Motor neuron (in vitro differentiated cells): ENCODE results near the gene PIEZO1. TPM values are rescaled to one million over a fixed set of nuclear protein-coding genes. Genes with fewer than 3 reads are reported as not detected.

Source experiments
- ATAC-seq, 8 experiments: fragments of 200-7000 bp; cut with Tn5 transposase; replicated peaks in 6 of 8; 2 replicates each; pipeline ENCODE4 v1.8.0; 2021; ENCODE audit warnings: mild to moderate bottlenecking in 8 of 8, moderate library complexity in 8 of 8
- H3K27ac ChIP-seq, 2 donors: fragments of 250-450 bp; sonication (Bioruptor Pico); 2 replicates each; pipeline ENCODE4 v1.9.0; 2021; ENCODE audit warnings: antibody characterized with exemption in 2 of 2, mild to moderate bottlenecking in 2 of 2, moderate library complexity in 1 of 2
- H3K4me1 ChIP-seq, 2 donors: fragments of 250-450 bp; sonication (Bioruptor Pico); replicated peaks in 1 of 2; 2 replicates each; pipeline ENCODE4 v1.6.1; 2021; ENCODE audit warnings: antibody characterized with exemption in 2 of 2, mild to moderate bottlenecking in 2 of 2, moderate library complexity in 1 of 2
- H3K4me3 ChIP-seq, 5 donors: fragments of 250-450 bp; sonication (Bioruptor Pico); 2 replicates each; pipeline ENCODE4 v1.9.0; 2021; ENCODE audit warnings: antibody characterized with exemption in 5 of 5, mild to moderate bottlenecking in 5 of 5, moderate library complexity in 4 of 5
- WGBS, 10 experiments: fragments of 450-650 bp; shearing (Covaris generic); methylation state at CpG; one replicate each; pipeline ENCODE4 v1.0.0; 2022; 5-methylcytosine and 5-hydroxymethylcytosine counted together
- in situ Hi-C, 9 experiments: fragments of 400-800 bp; cut with MboI; loops; one replicate each; pipeline ENCODE4 v1.15.0; 2021; ENCODE audit warnings: low sequenced_read_pairs in 9 of 9, low pct_unique_long_range_greater_than_20kb in 2 of 9; ENCODE audit not compliant: unreplicated experiment in 9 of 9
- total RNA-seq, 8 experiments: library from RNA; unstranded; fragments of 300-600 nt; gene quantifications; 2 replicates each; pipeline versions ENCODE4 v1.2.3 to v1.2.4, GENCODE V29; 2022

PIEZO1 gene
- total RNA-seq, 8 experiments from 2014 or later, result 2.2 to 163 (median 22.9) TPM

DNA sequence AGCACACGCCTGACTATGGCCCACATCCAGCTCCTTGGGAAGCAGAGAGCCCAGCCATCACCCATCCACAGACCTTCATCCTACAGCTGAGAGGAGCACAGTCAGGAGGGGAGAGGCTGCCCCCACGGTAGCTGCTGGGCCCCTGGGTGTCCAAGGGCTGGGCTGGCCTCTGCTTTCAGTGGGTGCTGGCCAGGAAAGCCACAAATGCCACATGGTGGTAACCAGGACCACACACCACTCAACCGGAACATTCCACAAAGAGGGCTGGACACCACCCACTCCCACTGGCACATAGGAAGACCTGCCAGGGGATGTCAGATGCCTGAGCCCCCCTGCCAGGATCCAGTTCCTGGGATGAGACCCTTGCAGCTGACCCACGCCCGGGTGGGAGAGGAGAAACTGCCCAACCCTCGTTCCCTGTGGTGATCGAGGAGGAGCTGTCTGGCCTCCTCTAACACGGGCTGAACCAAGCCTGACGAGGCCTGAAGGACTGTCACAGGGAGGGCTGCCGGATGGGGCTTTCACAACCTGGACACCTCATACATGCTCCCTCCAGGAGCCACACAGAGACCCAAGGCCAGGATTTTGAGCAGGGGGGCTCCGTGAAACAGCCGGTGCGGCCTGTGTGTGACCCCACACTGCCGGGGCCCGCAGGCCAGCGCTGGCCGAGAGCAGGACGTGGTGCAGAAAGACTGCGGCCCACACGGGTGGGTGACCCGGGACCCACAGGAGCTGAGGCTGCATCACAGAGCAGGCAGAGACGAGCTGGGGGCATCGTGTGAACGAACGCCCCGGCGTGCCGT, 30.7 kb downstream of the PIEZO1 start:
- no peak overlapping the region for H3K4me3 ChIP-seq
- peak in 2 of 8 experiments; percentile 2 to 8 for ATAC-seq
- WGBS, 10 experiments, result 89 to 95% methylated on average over 4 to 5 of the region's 28 CpGs; no CpG with 5 or more reads in 8 of the 10 experiments
- in situ Hi-C loops, result no loop called here
- peaks cover 0 to 16% of the 10 kb centered on the region in 2 donors for H3K4me1 ChIP-seq
- no peak overlapping the region for H3K27ac ChIP-seq

DNA sequence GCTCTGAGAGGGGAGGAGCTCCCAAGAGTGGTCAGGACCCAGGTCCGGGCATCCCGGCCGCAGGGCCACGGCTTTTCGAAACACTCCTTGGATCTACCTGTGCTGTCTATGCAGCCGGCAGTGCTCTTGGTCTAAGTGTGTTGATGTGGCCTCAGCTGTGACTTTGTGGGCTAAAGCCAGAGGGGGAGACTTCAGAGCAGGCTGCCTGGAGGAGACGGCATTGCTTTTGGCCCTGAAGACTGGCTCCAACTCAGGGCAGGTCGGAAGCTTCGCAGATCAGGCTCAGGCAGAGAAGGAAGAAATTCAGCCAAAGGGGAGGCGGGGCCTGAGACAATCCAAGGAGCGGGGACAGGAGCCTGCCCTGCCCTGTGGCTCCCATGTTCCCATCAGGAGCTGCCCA, 31.4 kb downstream of the PIEZO1 start:
- Histone ChIP-seq H3K4me3 (no peak overlapping the region), H3K27ac (no peak overlapping the region), H3K4me1 (peaks cover 0 to 16% of the 10 kb centered on the region in 2 donors)
- in situ Hi-C loops, result no loop called here
- 42 to 100% methylated on average over 1 to 2 of the region's 11 CpGs; no CpG with 5 or more reads in 8 of the 10 experiments for WGBS, 10 experiments
- peak in 1 of 8 experiments; percentile 9 for ATAC-seq

- Histone ChIP-seq H3K4me3 (no peak overlapping the region), H3K4me1 (peaks cover 0 to 16% of the 10 kb centered on the region in 2 donors), H3K27ac (no peak overlapping the region)
- WGBS, 10 experiments, result 100% methylated on average over 1 of the region's 13 CpGs; no CpG with 5 or more reads in 9 of the 10 experiments
- in situ Hi-C loops, result no loop called here
- no peak for ATAC-seq
These were observed 31.8 kb downstream of the PIEZO1 start for GRCh38 chr16:88753191-88753590.

- 89 to 100% (median 100%) methylated on average over 3 to 7 of the region's 16 CpGs; no CpG with 5 or more reads in 6 of the 10 experiments for WGBS, 10 experiments
- in situ Hi-C loops, result no loop called here
- no peak for ATAC-seq
- H3K4me1 ChIP-seq, result peaks cover 0 to 16% of the 10 kb centered on the region in 2 donors
- H3K27ac ChIP-seq, result no peak overlapping the region
- no peak overlapping the region for H3K4me3 ChIP-seq
These were observed 32.5 kb downstream of the PIEZO1 start for GRCh38 chr16:88752386-88753002.

DNA sequence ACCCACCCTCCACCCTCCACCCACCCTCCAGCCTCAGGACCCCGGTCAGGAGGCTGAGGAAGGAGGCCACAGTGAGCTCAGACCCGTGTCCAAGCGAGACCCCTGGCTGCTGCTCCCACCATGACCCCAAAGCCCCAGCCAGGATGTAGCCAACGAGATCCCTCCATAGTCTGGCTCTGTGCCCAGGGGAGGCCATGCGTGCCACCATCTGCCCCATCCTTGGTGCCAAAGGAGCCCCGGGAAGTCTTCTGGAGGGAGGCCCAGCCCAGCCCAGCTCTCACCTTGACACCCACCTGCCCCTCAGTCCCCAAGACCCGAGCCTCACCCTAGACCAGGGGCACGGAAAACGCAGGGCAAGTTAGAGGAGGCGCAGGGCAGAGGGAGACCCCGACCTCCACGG, 34.2 kb downstream of the PIEZO1 start:
- in situ Hi-C loops, result no loop called here
- WGBS, 10 experiments, result 93% methylated on average over 3 of the region's 12 CpGs; no CpG with 5 or more reads in 9 of the 10 experiments
- peaks cover 0 to 18% of the 10 kb centered on the region in 2 donors for H3K4me1 ChIP-seq

GRCh38 chr16:88749358-88749757, 35.7 kb downstream of the PIEZO1 start:
- H3K27ac ChIP-seq, result no peak overlapping the region
- H3K4me1 ChIP-seq, result peaks cover 4 to 18% of the 10 kb centered on the region in 2 donors
- in situ Hi-C loops, result loop anchor here in 2 of 9 experiments (25.0 kb wide), 2 partner anchors 413 to 463 kb away; partner anchors contain the start of genes CDH15 (in 1 of the 2), SLC22A31 (in 1 of the 2) and ZNF778 (in 1 of the 2)
- 93 to 96% methylated on average over 3 to 5 of the region's 26 CpGs; no CpG with 5 or more reads in 8 of the 10 experiments for WGBS, 10 experiments
- H3K4me3 ChIP-seq, result no peak overlapping the region
- no peak for ATAC-seq

More for the DNA sequence above, 34.2 kb downstream of the PIEZO1 start:
- no peak overlapping the region for H3K27ac ChIP-seq
- no peak overlapping the region for H3K4me3 ChIP-seq
- ATAC-seq, result no peak

- H3K4me3 ChIP-seq, result no peak overlapping the region
- ATAC-seq, result no peak
- in situ Hi-C loops, result loop anchor here in 2 of 9 experiments (25.0 kb wide), 2 partner anchors 414 to 464 kb away; partner anchors contain the start of genes CDH15 (in 1 of the 2), SLC22A31 (in 1 of the 2) and ZNF778 (in 1 of the 2)
- no peak overlapping the region for H3K27ac ChIP-seq
- peaks cover 7 to 25% of the 10 kb centered on the region in 2 donors for H3K4me1 ChIP-seq
- WGBS, 10 experiments, result 40 to 100% (median 70%) methylated on average over 1 to 3 of the region's 12 CpGs; no CpG with 5 or more reads in 7 of the 10 experiments
These were observed 36.7 kb downstream of the PIEZO1 start for GRCh38 chr16:88748364-88748763.

DNA sequence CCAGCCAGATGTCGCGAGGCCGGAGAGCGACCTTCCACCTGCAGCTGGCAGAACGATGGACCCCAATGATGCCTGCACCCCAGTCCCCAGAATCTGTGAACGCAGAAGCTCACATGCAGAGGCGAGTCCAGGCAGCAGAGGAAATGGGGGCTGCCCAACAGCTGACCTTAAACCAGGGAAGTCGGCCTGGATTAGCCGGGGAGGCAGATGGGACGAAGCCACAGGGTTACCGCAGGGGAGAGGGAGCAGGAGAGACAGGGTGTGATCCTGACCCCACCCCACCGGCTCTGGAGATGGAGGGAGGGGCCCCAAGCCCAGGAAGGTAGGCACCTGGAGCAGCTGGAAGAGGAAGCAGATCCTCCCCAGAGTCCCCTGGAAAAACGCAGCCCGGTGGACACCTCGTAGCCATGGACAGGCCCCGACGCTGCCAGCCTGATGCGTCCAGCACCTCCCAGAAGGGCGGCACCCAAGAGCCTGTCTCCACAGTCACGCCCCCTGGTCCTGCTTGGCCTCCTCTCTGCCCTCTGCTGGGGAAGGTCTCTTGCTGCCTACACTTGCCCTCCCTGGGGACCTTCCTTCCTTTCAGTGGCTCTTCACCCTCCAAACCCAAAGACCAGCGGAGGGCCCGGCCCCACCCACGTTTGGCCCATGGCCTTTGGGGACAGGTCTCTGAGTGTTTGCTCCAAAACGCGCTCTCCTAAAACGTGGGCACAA, 37.3 kb downstream of the PIEZO1 start:
- in situ Hi-C loops, result loop anchor here in 2 of 9 experiments (25.0 kb wide), 2 partner anchors 415 to 465 kb away; partner anchors contain the start of genes CDH15 (in 1 of the 2), SLC22A31 (in 1 of the 2) and ZNF778 (in 1 of the 2)
- H3K4me3 ChIP-seq, result no peak overlapping the region
- H3K27ac ChIP-seq, result no peak overlapping the region
- peak in 1 of 8 experiments; percentile 11 for ATAC-seq
- WGBS, 10 experiments, result 20 to 93% (median 82%) methylated on average over 1 to 11 of the region's 26 CpGs; no CpG with 5 or more reads in 3 of the 10 experiments
- H3K4me1 ChIP-seq, result peaks cover 7 to 25% of the 10 kb centered on the region in 2 donors

DNA sequence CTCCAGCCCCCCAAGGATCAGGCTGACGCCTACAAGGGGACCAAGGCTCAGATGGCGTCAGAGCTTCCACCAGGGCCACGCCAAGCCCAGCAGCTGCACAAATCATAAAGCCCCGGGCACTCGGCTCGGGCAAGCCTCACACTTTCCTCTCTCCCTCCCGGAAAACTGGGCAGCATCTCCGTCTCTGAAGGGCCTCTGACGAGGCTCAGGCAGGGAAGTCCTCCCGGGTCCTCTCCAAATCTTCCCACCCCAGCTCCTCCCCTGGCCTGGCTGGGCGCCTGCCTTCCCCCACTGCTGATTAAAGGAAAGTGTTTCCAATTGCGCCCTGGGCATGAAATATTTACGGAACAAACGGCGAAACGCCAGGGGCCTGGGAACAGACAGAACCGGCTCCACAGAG, 38.5 kb downstream of the PIEZO1 start:
- WGBS, 10 experiments, result 0 to 100% (median 75%) methylated on average over 1 to 9 of the region's 17 CpGs; no CpG with 5 or more reads in 6 of the 10 experiments
- Histone ChIP-seq H3K4me1 (peaks cover 7 to 30% of the 10 kb centered on the region in 2 donors), H3K27ac (no peak overlapping the region), H3K4me3 (no peak overlapping the region)
- ATAC-seq, result peak in 3 of 8 experiments; percentile 34 to 74 (median 55)
- in situ Hi-C loops, result loop anchor here in 2 of 9 experiments (25.0 kb wide), 2 partner anchors 416 to 466 kb away; partner anchors contain the start of genes CDH15 (in 1 of the 2), SLC22A31 (in 1 of the 2) and ZNF778 (in 1 of the 2)

- ATAC-seq, result peak; percentile 5 to 74 (median 59)
- H3K4me3 ChIP-seq, result no peak overlapping the region
- H3K4me1 ChIP-seq, result peaks cover 7 to 31% of the 10 kb centered on the region in 2 donors
- H3K27ac ChIP-seq, result peak overlapping the region in 1 of 2 donors; percentile 41
- WGBS, 10 experiments, result 67 to 100% (median 77%) methylated on average over 1 to 5 of the region's 39 CpGs; no CpG with 5 or more reads in 5 of the 10 experiments
- in situ Hi-C loops, result loop anchor here in 2 of 9 experiments (25.0 kb wide), 2 partner anchors 417 to 467 kb away; partner anchors contain the start of genes CDH15 (in 1 of the 2), SLC22A31 (in 1 of the 2) and ZNF778 (in 1 of the 2)
These were observed 40.2 kb downstream of the PIEZO1 start for GRCh38 chr16:88744577-88745521.
